WTC11 (cell line): Measurements from ENCODE around the gene CARM1.

Experiments used
- TF ChIP-seq, protein P1 (sequence below): fragments of 200-600 bp; IDR thresholded peaks from 2 replicates; pipeline ENCODE4 v1.8.0; 2022; ENCODE audit warnings: antibody characterized with exemption
- TF ChIP-seq, protein P2 (sequence below): sonication (generic); formaldehyde crosslinking; IDR thresholded peaks from 2 replicates; pipeline ENCODE4 v1.8.1; 2022; ENCODE audit warnings: mild to moderate bottlenecking, missing genetic modification reagents, moderate library complexity, borderline replicate concordance

DNA sequence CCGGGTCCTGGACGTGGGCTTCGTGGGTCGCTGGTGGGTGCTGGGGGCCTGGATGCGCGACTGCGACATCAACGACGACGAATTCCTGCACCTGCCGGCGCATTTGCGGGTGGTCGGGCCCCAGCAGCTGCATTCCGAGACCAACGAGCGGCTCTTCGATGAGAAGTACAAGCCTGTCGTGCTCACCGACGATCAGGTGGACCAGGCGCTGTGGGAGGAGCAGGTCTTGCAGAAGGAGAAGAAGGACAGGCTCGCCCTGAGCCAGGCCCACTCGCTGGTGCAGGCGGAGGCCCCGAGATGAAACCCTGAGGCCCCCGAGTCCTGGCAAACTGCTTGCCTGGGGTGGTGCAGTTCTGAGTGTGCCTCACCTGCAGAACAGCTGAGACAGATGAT is 58.0 kb downstream of the CARM1 start:
- TF ChIP-seq, protein P1, sequence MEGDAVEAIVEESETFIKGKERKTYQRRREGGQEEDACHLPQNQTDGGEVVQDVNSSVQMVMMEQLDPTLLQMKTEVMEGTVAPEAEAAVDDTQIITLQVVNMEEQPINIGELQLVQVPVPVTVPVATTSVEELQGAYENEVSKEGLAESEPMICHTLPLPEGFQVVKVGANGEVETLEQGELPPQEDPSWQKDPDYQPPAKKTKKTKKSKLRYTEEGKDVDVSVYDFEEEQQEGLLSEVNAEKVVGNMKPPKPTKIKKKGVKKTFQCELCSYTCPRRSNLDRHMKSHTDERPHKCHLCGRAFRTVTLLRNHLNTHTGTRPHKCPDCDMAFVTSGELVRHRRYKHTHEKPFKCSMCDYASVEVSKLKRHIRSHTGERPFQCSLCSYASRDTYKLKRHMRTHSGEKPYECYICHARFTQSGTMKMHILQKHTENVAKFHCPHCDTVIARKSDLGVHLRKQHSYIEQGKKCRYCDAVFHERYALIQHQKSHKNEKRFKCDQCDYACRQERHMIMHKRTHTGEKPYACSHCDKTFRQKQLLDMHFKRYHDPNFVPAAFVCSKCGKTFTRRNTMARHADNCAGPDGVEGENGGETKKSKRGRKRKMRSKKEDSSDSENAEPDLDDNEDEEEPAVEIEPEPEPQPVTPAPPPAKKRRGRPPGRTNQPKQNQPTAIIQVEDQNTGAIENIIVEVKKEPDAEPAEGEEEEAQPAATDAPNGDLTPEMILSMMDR: no peak
- TF ChIP-seq, protein P2, sequence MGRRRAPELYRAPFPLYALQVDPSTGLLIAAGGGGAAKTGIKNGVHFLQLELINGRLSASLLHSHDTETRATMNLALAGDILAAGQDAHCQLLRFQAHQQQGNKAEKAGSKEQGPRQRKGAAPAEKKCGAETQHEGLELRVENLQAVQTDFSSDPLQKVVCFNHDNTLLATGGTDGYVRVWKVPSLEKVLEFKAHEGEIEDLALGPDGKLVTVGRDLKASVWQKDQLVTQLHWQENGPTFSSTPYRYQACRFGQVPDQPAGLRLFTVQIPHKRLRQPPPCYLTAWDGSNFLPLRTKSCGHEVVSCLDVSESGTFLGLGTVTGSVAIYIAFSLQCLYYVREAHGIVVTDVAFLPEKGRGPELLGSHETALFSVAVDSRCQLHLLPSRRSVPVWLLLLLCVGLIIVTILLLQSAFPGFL (CRISPR knock-in tag): no peak
